HCT116 (cell line): ENCODE data around the gene NFIA. TPM values are rescaled to one million over a fixed set of nuclear protein-coding genes. Genes with fewer than 3 reads are reported as not detected.

Experiments used
- ATAC-seq: fragments of 200-7000 bp; cut with Tn5 transposase; 2 replicates; pipeline ENCODE4 v1.9.1; 2020; ENCODE audit warnings: mild to moderate bottlenecking, moderate library complexity
- BruUV-seq: library from RNA; stranded (reverse); fragments of 400-500 nt; replicated peaks from 2 replicates; lab custom pipeline; 2021; lab: Mats Ljungman, UMichigan
- CTCF ChIA-PET: fragments of 300-600 bp; sonication (Branson Sonifier 250); formaldehyde crosslinking; loops from one replicate; lab custom pipeline; 2021; ENCODE audit warnings: antibody characterized with exemption; lab: Charles Lee
- POLR2A ChIA-PET: fragments of 300-600, 350-600 bp; sonication (Branson Sonifier 250); formaldehyde crosslinking; loops from one replicate; lab custom pipeline; 2021; ENCODE audit warnings: antibody characterized with exemption; lab: Charles Lee
- RAD21 ChIA-PET, 2 experiments: fragments of 300-600 bp; sonication (Branson Sonifier 250); formaldehyde crosslinking; loops; one replicate each; lab custom pipeline; 2023; ENCODE audit warnings: low total read pairs in 2 of 2; ENCODE audit not compliant: uncharacterized antibody in 2 of 2, unreplicated experiment in 2 of 2, low non-redundant PET in 1 of 2; lab: Charles Lee
- DNase-seq: peaks from one replicate; pipeline ENCODE4 v3.0.0-alpha.2; 2010; ENCODE audit warnings: low read depth, low spot score
- H2AFZ ChIP-seq: fragments of 200-600 bp; shearing (Covaris generic), sonication (generic); 2 replicates; pipeline ENCODE4 v1.6.1; 2017; ENCODE audit warnings: low read depth, mixed run types, mixed read lengths, antibody characterized with exemption, low read length; ENCODE audit not compliant: poor library complexity, severe bottlenecking
- H3K27ac ChIP-seq: 2 replicates; pipeline ENCODE4 v1.5.1; 2012; ENCODE audit warnings: low read depth, low read length
- H3K27me3 ChIP-seq: fragments of 200-600 bp; sonication (generic); 2 replicates; pipeline ENCODE4 v1.6.1; 2016; ENCODE audit warnings: mixed run types, low read length, mixed read lengths; ENCODE audit not compliant: insufficient read depth
- H3K36me3 ChIP-seq, 2 experiments: fragments of 200-500 bp in 1 of 2; fragments of 200-600 bp in 1 of 2; sonication (Bioruptor generic) in 1 of 2; sonication (generic) in 1 of 2; 2 replicates each; pipeline versions ENCODE4 v1.5.1 to v1.6.1; 2014 to 2016; ENCODE audit warnings: low read length in 2 of 2, inconsistent platforms in 1 of 2, mixed read lengths in 1 of 2, mixed run types in 1 of 2; ENCODE audit not compliant: insufficient read depth in 2 of 2, control insufficient read depth in 1 of 2
- H3K4me1 ChIP-seq, 2 experiments: fragments of 200-600 bp in 1 of 2; sonication (generic) in 1 of 2; 2 replicates each; pipeline versions ENCODE4 v1.5.1 to v1.6.1; 2012 to 2017; ENCODE audit warnings: low read length in 2 of 2, inconsistent platforms in 1 of 2, mild to moderate bottlenecking in 1 of 2, mixed read lengths in 1 of 2, mixed run types in 1 of 2, moderate library complexity in 1 of 2; ENCODE audit not compliant: insufficient read depth in 2 of 2, control insufficient read depth in 1 of 2
- H3K4me2 ChIP-seq: fragments of 200-600 bp; sonication (generic); 2 replicates; pipeline ENCODE4 v1.6.1; 2017; ENCODE audit warnings: mixed run types, low read length, mixed read lengths
- H3K4me3 ChIP-seq, 2 experiments: fragments of 200-600 bp in 1 of 2; sonication (generic) in 1 of 2; replicated peaks in 1 of 2; 2 replicates each; pipeline ENCODE4 v1.5.1; 2011 to 2016; ENCODE audit warnings: low read length in 2 of 2, control low read depth in 1 of 2, low read depth in 1 of 2, mild to moderate bottlenecking in 1 of 2, mixed read lengths in 1 of 2, mixed run types in 1 of 2
- H3K79me2 ChIP-seq: fragments of 200-600 bp; sonication (generic); 2 replicates; pipeline ENCODE4 v1.6.1; 2017; ENCODE audit warnings: mild to moderate bottlenecking, mixed run types, low read length, moderate library complexity, mixed read lengths; ENCODE audit not compliant: insufficient read depth
- H3K9ac ChIP-seq: fragments of 200-600 bp; sonication (generic); 2 replicates; pipeline ENCODE4 v1.6.1; 2016; ENCODE audit warnings: low read length, mixed read lengths
- H3K9me2 ChIP-seq: fragments of 200-600 bp; sonication (generic), shearing (Covaris generic); 2 replicates; pipeline ENCODE4 v1.6.1; 2017; ENCODE audit warnings: mixed run types, mild to moderate bottlenecking, moderate library complexity; ENCODE audit not compliant: insufficient read depth
- H3K9me3 ChIP-seq, 2 experiments: fragments of 200-500 bp in 1 of 2; fragments of 200-600 bp in 1 of 2; sonication (Bioruptor generic) in 1 of 2; sonication (generic) in 1 of 2; 2 replicates each; pipeline ENCODE4 v1.6.1; 2014 to 2017; ENCODE audit warnings: low read length in 2 of 2, mixed read lengths in 2 of 2, inconsistent platforms in 1 of 2, low read depth in 1 of 2, mild to moderate bottlenecking in 1 of 2, mixed run types in 1 of 2, moderate library complexity in 1 of 2; ENCODE audit not compliant: control insufficient read depth in 1 of 2, insufficient read depth in 1 of 2
- H4K20me1 ChIP-seq: fragments of 200-600 bp; sonication (generic), shearing (Covaris generic); 2 replicates; pipeline ENCODE4 v1.6.1; 2017; ENCODE audit warnings: mixed run types, mild to moderate bottlenecking, moderate library complexity; ENCODE audit not compliant: insufficient read depth
- ELF1 ChIP-seq: IDR thresholded peaks from 2 replicates; pipeline ENCODE4 v1.6.1; 2012; ENCODE audit warnings: low read depth, borderline replicate concordance
- EZH2 ChIP-seq: fragments of 200-600 bp; sonication (generic); IDR thresholded peaks from 2 replicates; pipeline ENCODE4 v1.6.1; 2017; ENCODE audit warnings: antibody characterized with exemption, mixed run types
- FOSL1 ChIP-seq: IDR thresholded peaks from 2 replicates; pipeline ENCODE4 v1.6.1; 2012; ENCODE audit warnings: low read depth
- POLR2A ChIP-seq: IDR thresholded peaks from 2 replicates; pipeline ENCODE4 v1.7.0; 2011; ENCODE audit warnings: borderline replicate concordance; ENCODE audit not compliant: insufficient read depth, insufficient read length; ENCODE audit errors: extremely low read depth
- RAD21 ChIP-seq: IDR thresholded peaks from 2 replicates; pipeline ENCODE4 v1.6.1; 2012; ENCODE audit warnings: low read depth, mild to moderate bottlenecking
- SP1 ChIP-seq: IDR thresholded peaks from 2 replicates; pipeline ENCODE4 v1.6.1; 2012; ENCODE audit warnings: low read depth
- YY1 ChIP-seq: IDR thresholded peaks from 2 replicates; pipeline ENCODE4 v1.6.1; 2011; ENCODE audit warnings: low read length, low read depth, moderate library complexity, mild to moderate bottlenecking; ENCODE audit not compliant: insufficient replicate concordance; ENCODE audit errors: extremely low read depth
- ZNF274 ChIP-seq: fragments of 200-500 bp; sonication (Bioruptor generic); IDR thresholded peaks from 2 replicates; pipeline ENCODE4 v1.6.1; 2014; ENCODE audit warnings: mild to moderate bottlenecking, low read depth, low read length, inconsistent platforms
- intact Hi-C: fragments of 100-400 bp; cut with micrococcal nuclease; formaldehyde crosslinking; loops from 2 replicates; pipeline ENCODE4 v1.10.0; 2022
- total RNA-seq: library from RNA; stranded (reverse); gene quantifications from one replicate; pipeline ENCODE4 v1.2.1, GENCODE V29; 2021; ENCODE audit not compliant: unreplicated experiment
- TF ChIP-seq, protein P1 (sequence below): IDR thresholded peaks from 2 replicates; pipeline ENCODE4 v1.6.1; 2012
- TF ChIP-seq, protein P2 (sequence below), 3 experiments: fragments of 200-600 bp in 1 of 3; sonication (generic) in 1 of 3; IDR thresholded peaks in 2 of 3; conservative IDR thresholded peaks in 1 of 3; 2 replicates each; pipeline ENCODE4 v1.5.1; 2012 to 2017; ENCODE audit warnings: low read depth in 2 of 3, low read length in 2 of 3, antibody characterized with exemption in 1 of 3, borderline replicate concordance in 1 of 3, control low read depth in 1 of 3, mild to moderate bottlenecking in 1 of 3, mixed read lengths in 1 of 3, mixed run types in 1 of 3, moderate library complexity in 1 of 3; ENCODE audit not compliant: insufficient read depth in 1 of 3
- TF ChIP-seq, protein P3 (sequence below): IDR thresholded peaks from 2 replicates; pipeline ENCODE4 v1.6.1; 2012; ENCODE audit warnings: low read depth

NFIA gene
- total RNA-seq, 1 experiment from 2014 or later: 17.2 TPM

DNA sequence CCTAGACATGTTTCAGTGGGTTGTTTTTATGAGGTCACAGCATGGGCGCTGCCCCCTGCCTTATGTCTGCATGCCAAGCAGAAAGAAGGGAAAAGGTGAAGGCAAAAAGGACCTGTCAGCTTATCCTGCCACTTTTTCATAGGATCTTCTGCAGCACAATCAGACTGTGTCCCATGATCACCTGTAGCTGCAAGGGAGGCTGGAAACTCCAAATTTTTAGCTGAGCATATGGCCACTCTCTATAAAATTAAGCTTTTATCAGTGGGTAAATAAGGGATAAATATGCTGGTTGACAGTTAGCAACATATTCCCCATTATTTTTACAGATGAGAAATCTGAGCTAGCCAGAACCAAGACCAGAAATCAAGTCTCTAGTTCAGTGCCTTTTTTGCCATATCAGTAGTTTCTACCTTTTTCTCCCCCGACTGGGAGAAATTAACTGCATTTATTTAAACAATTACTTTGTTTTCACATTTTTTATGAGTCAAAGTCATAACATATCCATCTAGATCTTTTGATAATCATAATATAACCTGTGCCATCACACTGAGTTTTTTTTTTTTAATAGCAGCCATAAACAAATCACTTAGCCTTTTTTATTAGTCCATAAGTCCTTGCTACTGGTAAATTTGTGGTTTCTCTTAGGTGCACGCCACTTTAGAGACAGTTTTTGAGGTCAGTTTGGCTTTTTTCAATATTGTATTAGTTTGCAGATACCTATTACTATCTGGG is 307.0 kb downstream of the NFIA start:
- ChIA-PET RAD21 (no interaction called here), CTCF (no interaction called here), POLR2A (no interaction called here)
- no peaks in the 10 kb centered on the region for H3K36me3 ChIP-seq
- no peaks in the 10 kb centered on the region for H4K20me1 ChIP-seq
- TF ChIP-seq SP1 (no peak), YY1 (no peak), RAD21 (no peak), ELF1 (no peak), FOSL1 (no peak), ZNF274 (no peak), EZH2 (no peak), POLR2A (no peak)
- TF ChIP-seq, protein P1, sequence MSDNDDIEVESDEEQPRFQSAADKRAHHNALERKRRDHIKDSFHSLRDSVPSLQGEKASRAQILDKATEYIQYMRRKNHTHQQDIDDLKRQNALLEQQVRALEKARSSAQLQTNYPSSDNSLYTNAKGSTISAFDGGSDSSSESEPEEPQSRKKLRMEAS: no peak
- TF ChIP-seq, protein P2, sequence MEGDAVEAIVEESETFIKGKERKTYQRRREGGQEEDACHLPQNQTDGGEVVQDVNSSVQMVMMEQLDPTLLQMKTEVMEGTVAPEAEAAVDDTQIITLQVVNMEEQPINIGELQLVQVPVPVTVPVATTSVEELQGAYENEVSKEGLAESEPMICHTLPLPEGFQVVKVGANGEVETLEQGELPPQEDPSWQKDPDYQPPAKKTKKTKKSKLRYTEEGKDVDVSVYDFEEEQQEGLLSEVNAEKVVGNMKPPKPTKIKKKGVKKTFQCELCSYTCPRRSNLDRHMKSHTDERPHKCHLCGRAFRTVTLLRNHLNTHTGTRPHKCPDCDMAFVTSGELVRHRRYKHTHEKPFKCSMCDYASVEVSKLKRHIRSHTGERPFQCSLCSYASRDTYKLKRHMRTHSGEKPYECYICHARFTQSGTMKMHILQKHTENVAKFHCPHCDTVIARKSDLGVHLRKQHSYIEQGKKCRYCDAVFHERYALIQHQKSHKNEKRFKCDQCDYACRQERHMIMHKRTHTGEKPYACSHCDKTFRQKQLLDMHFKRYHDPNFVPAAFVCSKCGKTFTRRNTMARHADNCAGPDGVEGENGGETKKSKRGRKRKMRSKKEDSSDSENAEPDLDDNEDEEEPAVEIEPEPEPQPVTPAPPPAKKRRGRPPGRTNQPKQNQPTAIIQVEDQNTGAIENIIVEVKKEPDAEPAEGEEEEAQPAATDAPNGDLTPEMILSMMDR (IDR thresholded peaks at IDR 0.05 in 2 of 3, conservative IDR thresholded peaks at IDR 0.05 in 1 of 3; ENCODE audit: borderline replicate concordance in 1 of 3, insufficient read depth in 1 of 3, low read depth in 2 of 3, low read length in 2 of 3): no peak
- TF ChIP-seq, protein P3, sequence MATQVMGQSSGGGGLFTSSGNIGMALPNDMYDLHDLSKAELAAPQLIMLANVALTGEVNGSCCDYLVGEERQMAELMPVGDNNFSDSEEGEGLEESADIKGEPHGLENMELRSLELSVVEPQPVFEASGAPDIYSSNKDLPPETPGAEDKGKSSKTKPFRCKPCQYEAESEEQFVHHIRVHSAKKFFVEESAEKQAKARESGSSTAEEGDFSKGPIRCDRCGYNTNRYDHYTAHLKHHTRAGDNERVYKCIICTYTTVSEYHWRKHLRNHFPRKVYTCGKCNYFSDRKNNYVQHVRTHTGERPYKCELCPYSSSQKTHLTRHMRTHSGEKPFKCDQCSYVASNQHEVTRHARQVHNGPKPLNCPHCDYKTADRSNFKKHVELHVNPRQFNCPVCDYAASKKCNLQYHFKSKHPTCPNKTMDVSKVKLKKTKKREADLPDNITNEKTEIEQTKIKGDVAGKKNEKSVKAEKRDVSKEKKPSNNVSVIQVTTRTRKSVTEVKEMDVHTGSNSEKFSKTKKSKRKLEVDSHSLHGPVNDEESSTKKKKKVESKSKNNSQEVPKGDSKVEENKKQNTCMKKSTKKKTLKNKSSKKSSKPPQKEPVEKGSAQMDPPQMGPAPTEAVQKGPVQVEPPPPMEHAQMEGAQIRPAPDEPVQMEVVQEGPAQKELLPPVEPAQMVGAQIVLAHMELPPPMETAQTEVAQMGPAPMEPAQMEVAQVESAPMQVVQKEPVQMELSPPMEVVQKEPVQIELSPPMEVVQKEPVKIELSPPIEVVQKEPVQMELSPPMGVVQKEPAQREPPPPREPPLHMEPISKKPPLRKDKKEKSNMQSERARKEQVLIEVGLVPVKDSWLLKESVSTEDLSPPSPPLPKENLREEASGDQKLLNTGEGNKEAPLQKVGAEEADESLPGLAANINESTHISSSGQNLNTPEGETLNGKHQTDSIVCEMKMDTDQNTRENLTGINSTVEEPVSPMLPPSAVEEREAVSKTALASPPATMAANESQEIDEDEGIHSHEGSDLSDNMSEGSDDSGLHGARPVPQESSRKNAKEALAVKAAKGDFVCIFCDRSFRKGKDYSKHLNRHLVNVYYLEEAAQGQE: no peak
- H3K27me3 ChIP-seq: no peaks in the 10 kb centered on the region
- H3K79me2 ChIP-seq: no peaks in the 10 kb centered on the region
- H3K27ac ChIP-seq: no peak overlapping the region
- H3K4me2 ChIP-seq: no peak overlapping the region
- BruUV-seq: no TSS peak
- DNase-seq (no peak), ATAC-seq (no peak)
- H3K4me3 ChIP-seq: no peak overlapping the region
- no peaks in the 10 kb centered on the region for H3K9me2 ChIP-seq
- peaks cover 0 to 6% of the 10 kb centered on the region in 2 experiments; a peak in 1 of 4 replicates for H3K9me3 ChIP-seq
- no peak overlapping the region for H2AFZ ChIP-seq
- H3K9ac ChIP-seq: no peak overlapping the region
- intact Hi-C loops: no loop called here
- no peaks in the 10 kb centered on the region for H3K4me1 ChIP-seq
